Left lung (tissue), 10 donors: ENCODE data around the gene KIF17. TPM values are rescaled to one million over a fixed set of nuclear protein-coding genes. Genes with fewer than 3 reads are reported as not detected.
A peak's percentile ranks its signal among the peaks of the same experiment; 100 is the strongest.

Experiments
- ATAC-seq: fragments of 200-7000 bp; cut with Tn5 transposase; one replicate; pipeline ENCODE4 v1.9.1; 2020; ENCODE audit warnings: moderate library complexity
- DNase-seq, 4 donors: peaks; one replicate each; pipeline ENCODE4 v3.0.0-alpha.2; 2013 to 2020
- H3K27ac ChIP-seq, 2 donors: fragments of 200-600 bp; sonication (generic) in 1 of 2; one replicate each; pipeline versions ENCODE4 v1.5.0 to v1.8.0; 2020 to 2021
- H3K27me3 ChIP-seq, 2 donors: fragments of 200-600 bp; sonication (generic) in 1 of 2; one replicate each; pipeline versions ENCODE4 v1.5.0 to v1.8.0; 2020 to 2021
- H3K36me3 ChIP-seq, 2 donors: fragments of 200-600 bp; sonication (generic) in 1 of 2; one replicate each; pipeline versions ENCODE4 v1.5.0 to v1.8.0; 2020 to 2021
- H3K4me1 ChIP-seq, 2 donors: fragments of 200-600 bp; one replicate each; pipeline ENCODE4 v1.8.0; 2021
- H3K4me3 ChIP-seq, 2 donors: fragments of 200-600 bp; sonication (generic) in 1 of 2; one replicate each; pipeline versions ENCODE4 v1.5.0 to v1.8.0; 2020 to 2021; ENCODE audit warnings: mild to moderate bottlenecking in 1 of 2
- H3K9me3 ChIP-seq, 2 donors: fragments of 200-600 bp; sonication (generic) in 1 of 2; one replicate each; pipeline versions ENCODE4 v1.5.0 to v1.8.0; 2020 to 2021
- CTCF ChIP-seq, 2 donors: fragments of 200-600 bp; sonication (generic) in 1 of 2; IDR thresholded peaks; one replicate each; pipeline versions ENCODE4 v1.5.0 to v1.8.0; 2021; ENCODE audit warnings: antibody characterized with exemption in 2 of 2
- intact Hi-C, 2 donors: fragments of 100-400 bp; cut with DNase I; formaldehyde crosslinking; loops; one replicate each; pipeline versions ENCODE4 v1.11.2 to v1.14.2; 2022
- polyA plus RNA-seq, 6 donors: library from polyadenylated mRNA; unstranded; fragments of 120-200 nt; gene quantifications; one replicate each; pipeline ENCODE4 v1.2.1, GENCODE V29; 2013; ENCODE audit not compliant: insufficient read length in 6 of 6
- total RNA-seq, 2 donors: library from RNA; stranded (reverse); fragmentation: NEBNext Ultra II Directional; extraction: Animal tissue kit (Norgen Biotek cat#: 25700); gene quantifications; one replicate each; pipeline ENCODE4 v1.2.1, GENCODE V29; 2021
- donor health status: DM: no; HTN: yes; CAD: no.
- donor health status: DM: no; HTN: no; CAD: no.

KIF17 gene
- total and polyA plus RNA-seq, 8 donors = 4.1 to 12.1 (median 7.8) TPM

GRCh38 chr1:20660847-20661206 lies 57.0 kb downstream of the KIF17 start:
- DNase-seq = no peak
- no peaks in the 10 kb centered on the region for H3K9me3 ChIP-seq
- intact Hi-C loops = no loop called here
- peak overlapping the region; percentile 68 to 94 for H3K4me3 ChIP-seq
- no peak for TF ChIP-seq CTCF (IDR thresholded peaks at IDR 0.05)
- no peaks in the 10 kb centered on the region for H3K27me3 ChIP-seq
- H3K4me1 ChIP-seq = peaks cover 13 to 28% of the 10 kb centered on the region in 2 donors
- H3K36me3 ChIP-seq = peaks cover 0 to 31% of the 10 kb centered on the region in 2 donors
- H3K27ac ChIP-seq = peak overlapping the region in 1 of 2 donors; percentile 67
- no peak for ATAC-seq

- intact Hi-C loops = no loop called here
- no peak for TF ChIP-seq CTCF (IDR thresholded peaks at IDR 0.05)
- no peak for DNase-seq
Observed at GRCh38 chr1:20660363-20660762, 57.4 kb downstream of the KIF17 start.

GRCh38 chr1:20658166-20658915 lies 59.5 kb downstream of the KIF17 start:
- intact Hi-C loops = no loop called here
- DNase-seq (no peak), ATAC-seq (no peak)
- Histone ChIP-seq H3K27ac (no peak overlapping the region), H3K27me3 (no peaks in the 10 kb centered on the region), H3K9me3 (no peaks in the 10 kb centered on the region), H3K36me3 (peaks cover 0 to 56% of the 10 kb centered on the region in 2 donors), H3K4me3 (no peak overlapping the region), H3K4me1 (peaks cover 13 to 28% of the 10 kb centered on the region in 2 donors)
- no peak for TF ChIP-seq CTCF (IDR thresholded peaks at IDR 0.05)

More at GRCh38 chr1:20660363-20660762, 57.4 kb downstream of the KIF17 start:
- Histone ChIP-seq H3K4me1 (peaks cover 13 to 28% of the 10 kb centered on the region in 2 donors), H3K36me3 (peaks cover 0 to 36% of the 10 kb centered on the region in 2 donors), H3K27ac (peak overlapping the region in 1 of 2 donors; percentile 67), H3K4me3 (peak overlapping the region; percentile 68 to 94), H3K9me3 (no peaks in the 10 kb centered on the region), H3K27me3 (no peaks in the 10 kb centered on the region)
- ATAC-seq = no peak

- Histone ChIP-seq H3K4me3 (no peak overlapping the region), H3K27ac (no peak overlapping the region), H3K4me1 (peaks cover 12 to 28% of the 10 kb centered on the region in 2 donors), H3K27me3 (no peaks in the 10 kb centered on the region), H3K9me3 (no peaks in the 10 kb centered on the region), H3K36me3 (peaks cover 0 to 69% of the 10 kb centered on the region in 2 donors)
- ATAC-seq (no peak), DNase-seq (no peak)
- intact Hi-C loops = no loop called here
- no peak for TF ChIP-seq CTCF (IDR thresholded peaks at IDR 0.05)
Observed at GRCh38 chr1:20657024-20657423, 60.8 kb downstream of the KIF17 start.

GRCh38 chr1:20654104-20654690 lies 63.6 kb downstream of the KIF17 start:
- Histone ChIP-seq H3K36me3 (peaks cover 0 to 98% of the 10 kb centered on the region in 2 donors), H3K4me1 (peaks cover 0 to 12% of the 10 kb centered on the region in 2 donors), H3K9me3 (no peaks in the 10 kb centered on the region), H3K4me3 (no peak overlapping the region), H3K27ac (no peak overlapping the region), H3K27me3 (no peaks in the 10 kb centered on the region)
- ATAC-seq = no peak
- intact Hi-C loops = no loop called here
- TF ChIP-seq CTCF (IDR thresholded peaks at IDR 0.05) = no peak
- no peak for DNase-seq
